Ishikawa (cell line): ENCODE measurements around the gene ZFYVE21.

Experiments
- CEBPB ChIP-seq: IDR thresholded peaks from 2 replicates; pipeline ENCODE4 v1.6.1; 2012
- CREB1 ChIP-seq: IDR thresholded peaks from 2 replicates; pipeline ENCODE4 v1.6.1; 2012; ENCODE audit warnings: low read depth
- EP300 ChIP-seq: IDR thresholded peaks from 2 replicates; pipeline ENCODE4 v1.6.1; 2012; ENCODE audit warnings: borderline replicate concordance
- RAD21 ChIP-seq: IDR thresholded peaks from 2 replicates; pipeline ENCODE4 v1.6.1; 2012; ENCODE audit warnings: low read depth
- TAF1 ChIP-seq: IDR thresholded peaks from 2 replicates; pipeline ENCODE4 v1.6.1; 2012; ENCODE audit warnings: low read depth, mild to moderate bottlenecking
- TEAD4 ChIP-seq: IDR thresholded peaks from 2 replicates; pipeline ENCODE4 v1.6.1; 2012
- YY1 ChIP-seq: IDR thresholded peaks from 2 replicates; pipeline ENCODE4 v1.6.1; 2012; ENCODE audit warnings: low read depth
- TF ChIP-seq, protein P1 (sequence below): IDR thresholded peaks from 2 replicates; pipeline ENCODE4 v1.6.1; 2012; ENCODE audit warnings: low read depth, mild to moderate bottlenecking

DNA sequence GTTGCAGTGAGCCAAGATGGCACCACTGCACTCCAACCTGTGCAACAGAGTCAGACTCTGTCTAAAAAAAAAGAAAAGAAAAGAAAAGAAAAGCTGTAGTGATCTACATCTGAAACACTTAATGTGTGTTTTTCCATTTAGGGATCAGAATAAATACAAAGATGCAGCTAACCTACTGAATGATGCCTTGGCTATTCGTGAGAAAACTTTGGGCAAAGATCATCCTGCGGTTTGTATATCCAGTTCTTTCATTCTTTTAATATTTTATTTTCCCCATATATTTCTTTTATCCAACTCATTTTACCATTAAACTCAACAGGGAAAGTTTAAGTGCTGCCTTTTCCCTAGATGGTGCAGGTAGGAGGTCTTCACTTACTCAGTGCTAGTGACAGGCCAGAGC, 46.2 kb upstream of the ZFYVE21 start:
- TF ChIP-seq, protein P1, sequence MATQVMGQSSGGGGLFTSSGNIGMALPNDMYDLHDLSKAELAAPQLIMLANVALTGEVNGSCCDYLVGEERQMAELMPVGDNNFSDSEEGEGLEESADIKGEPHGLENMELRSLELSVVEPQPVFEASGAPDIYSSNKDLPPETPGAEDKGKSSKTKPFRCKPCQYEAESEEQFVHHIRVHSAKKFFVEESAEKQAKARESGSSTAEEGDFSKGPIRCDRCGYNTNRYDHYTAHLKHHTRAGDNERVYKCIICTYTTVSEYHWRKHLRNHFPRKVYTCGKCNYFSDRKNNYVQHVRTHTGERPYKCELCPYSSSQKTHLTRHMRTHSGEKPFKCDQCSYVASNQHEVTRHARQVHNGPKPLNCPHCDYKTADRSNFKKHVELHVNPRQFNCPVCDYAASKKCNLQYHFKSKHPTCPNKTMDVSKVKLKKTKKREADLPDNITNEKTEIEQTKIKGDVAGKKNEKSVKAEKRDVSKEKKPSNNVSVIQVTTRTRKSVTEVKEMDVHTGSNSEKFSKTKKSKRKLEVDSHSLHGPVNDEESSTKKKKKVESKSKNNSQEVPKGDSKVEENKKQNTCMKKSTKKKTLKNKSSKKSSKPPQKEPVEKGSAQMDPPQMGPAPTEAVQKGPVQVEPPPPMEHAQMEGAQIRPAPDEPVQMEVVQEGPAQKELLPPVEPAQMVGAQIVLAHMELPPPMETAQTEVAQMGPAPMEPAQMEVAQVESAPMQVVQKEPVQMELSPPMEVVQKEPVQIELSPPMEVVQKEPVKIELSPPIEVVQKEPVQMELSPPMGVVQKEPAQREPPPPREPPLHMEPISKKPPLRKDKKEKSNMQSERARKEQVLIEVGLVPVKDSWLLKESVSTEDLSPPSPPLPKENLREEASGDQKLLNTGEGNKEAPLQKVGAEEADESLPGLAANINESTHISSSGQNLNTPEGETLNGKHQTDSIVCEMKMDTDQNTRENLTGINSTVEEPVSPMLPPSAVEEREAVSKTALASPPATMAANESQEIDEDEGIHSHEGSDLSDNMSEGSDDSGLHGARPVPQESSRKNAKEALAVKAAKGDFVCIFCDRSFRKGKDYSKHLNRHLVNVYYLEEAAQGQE: no peak
- TF ChIP-seq RAD21 (no peak), CREB1 (no peak), TAF1 (no peak), EP300 (no peak), TEAD4 (no peak), YY1 (no peak), CEBPB (no peak)
